Hepatocyte (in vitro differentiated cells): ENCODE data around the gene MINDY3. TPM values are rescaled to one million over a fixed set of nuclear protein-coding genes. Genes with fewer than 3 reads are reported as not detected.

Experiments
- DNase-seq: peaks from one replicate; pipeline ENCODE4 v3.0.0-alpha.2; 2016; ENCODE audit warnings: low spot score
- H2AFZ ChIP-seq: fragments of 200-600 bp; sonication (generic); 2 replicates; pipeline ENCODE4 v1.6.0; 2016; ENCODE audit warnings: antibody characterized with exemption, mild to moderate bottlenecking
- H3K27ac ChIP-seq: fragments of 200-600 bp; sonication (generic); 2 replicates; pipeline ENCODE4 v1.5.1; 2016; ENCODE audit warnings: mild to moderate bottlenecking
- H3K27me3 ChIP-seq: fragments of 200-600 bp; sonication (generic); 2 replicates; pipeline ENCODE4 v1.6.1; 2016
- H3K36me3 ChIP-seq: fragments of 200-600 bp; sonication (generic); replicated peaks from 2 replicates; pipeline ENCODE4 v1.5.1; 2016; ENCODE audit warnings: low read depth; ENCODE audit not compliant: insufficient read depth
- H3K4me1 ChIP-seq: fragments of 200-600 bp; sonication (generic); 2 replicates; pipeline ENCODE4 v1.5.1; 2016; ENCODE audit warnings: mild to moderate bottlenecking, moderate library complexity; ENCODE audit not compliant: insufficient read depth
- H3K4me2 ChIP-seq: fragments of 200-600 bp; sonication (generic); 2 replicates; pipeline ENCODE4 v1.6.0; 2016
- H3K4me3 ChIP-seq: fragments of 200-600 bp; sonication (generic); 2 replicates; pipeline ENCODE4 v1.5.1; 2016; ENCODE audit warnings: mild to moderate bottlenecking
- H3K79me2 ChIP-seq: fragments of 200-600 bp; sonication (generic); 2 replicates; pipeline ENCODE4 v1.6.0; 2017; ENCODE audit warnings: mild to moderate bottlenecking
- H3K9me2 ChIP-seq: fragments of 200-600 bp; sonication (generic); replicated peaks from 2 replicates; pipeline ENCODE4 v1.6.0; 2017; ENCODE audit warnings: mild to moderate bottlenecking; ENCODE audit not compliant: insufficient read depth
- H3K9me3 ChIP-seq: fragments of 200-600 bp; sonication (generic); 2 replicates; pipeline ENCODE4 v1.5.1; 2016; ENCODE audit warnings: low read depth, mild to moderate bottlenecking
- H4K20me1 ChIP-seq: fragments of 200-600 bp; sonication (generic); 2 replicates; pipeline ENCODE4 v1.6.0; 2016; ENCODE audit warnings: mild to moderate bottlenecking; ENCODE audit not compliant: insufficient read depth, poor library complexity, severe bottlenecking
- EZH2 ChIP-seq: fragments of 200-600 bp; sonication (generic); IDR thresholded peaks from 2 replicates; pipeline ENCODE4 v1.6.1; 2016; ENCODE audit warnings: antibody characterized with exemption, mild to moderate bottlenecking, borderline replicate concordance
- EZH2phosphoT487 ChIP-seq: fragments of 200-600 bp; sonication (generic); IDR thresholded peaks from one replicate; pipeline ENCODE4 v1.6.1; 2018; ENCODE audit warnings: antibody characterized with exemption, mild to moderate bottlenecking, low read depth, moderate library complexity; ENCODE audit not compliant: unreplicated experiment, severe bottlenecking
- WGBS: methylation state at CpG from one replicate; pipeline ENCODE4 v1.1.6; 2016; ENCODE audit warnings: low lambda C conversion rate; ENCODE audit errors: missing lambda C conversion rate; 5-methylcytosine and 5-hydroxymethylcytosine counted together
- polyA plus RNA-seq: library from polyadenylated mRNA; unstranded; fragments of >200 nt; fragmentation: Nextera tagmentation; extraction: Ambion mirVana; gene quantifications from 2 replicates; pipeline ENCODE4 v1.2.1, GENCODE V29; 2016
- total RNA-seq: library from RNA; depleted of rRNA; stranded (reverse); fragments of >200 nt; gene quantifications from 2 replicates; pipeline ENCODE4 v1.2.3, GENCODE V29; 2014
- TF ChIP-seq, protein P1 (sequence below): fragments of 200-600 bp; sonication (generic); IDR thresholded peaks from 2 replicates; pipeline ENCODE4 v1.5.1; 2016; ENCODE audit warnings: antibody characterized with exemption, mild to moderate bottlenecking; ENCODE audit not compliant: poor library complexity

Gene MINDY3
- total and polyA plus RNA-seq, 2 experiments from 2014 or later, result 16.5 to 37.6 TPM

GRCh38 chr10:15747632-15748031 lies 112.7 kb downstream of the MINDY3 start:
- H3K27ac ChIP-seq, result no peak overlapping the region

GRCh38 chr10:15745751-15746150 lies 114.6 kb downstream of the MINDY3 start:
- Histone ChIP-seq H3K4me2 (no peak overlapping the region), H3K27ac (no peak overlapping the region), H3K9me3 (no peaks in the 10 kb centered on the region), H3K27me3 (no peaks in the 10 kb centered on the region), H3K79me2 (no peaks in the 10 kb centered on the region), H3K4me3 (no peak overlapping the region), H4K20me1 (no peaks in the 10 kb centered on the region), H3K4me1 (no peaks in the 10 kb centered on the region), H3K36me3 (no peaks in the 10 kb centered on the region), H3K9me2 (no peaks in the 10 kb centered on the region), H2AFZ (no peak overlapping the region)
- TF ChIP-seq, protein P1, sequence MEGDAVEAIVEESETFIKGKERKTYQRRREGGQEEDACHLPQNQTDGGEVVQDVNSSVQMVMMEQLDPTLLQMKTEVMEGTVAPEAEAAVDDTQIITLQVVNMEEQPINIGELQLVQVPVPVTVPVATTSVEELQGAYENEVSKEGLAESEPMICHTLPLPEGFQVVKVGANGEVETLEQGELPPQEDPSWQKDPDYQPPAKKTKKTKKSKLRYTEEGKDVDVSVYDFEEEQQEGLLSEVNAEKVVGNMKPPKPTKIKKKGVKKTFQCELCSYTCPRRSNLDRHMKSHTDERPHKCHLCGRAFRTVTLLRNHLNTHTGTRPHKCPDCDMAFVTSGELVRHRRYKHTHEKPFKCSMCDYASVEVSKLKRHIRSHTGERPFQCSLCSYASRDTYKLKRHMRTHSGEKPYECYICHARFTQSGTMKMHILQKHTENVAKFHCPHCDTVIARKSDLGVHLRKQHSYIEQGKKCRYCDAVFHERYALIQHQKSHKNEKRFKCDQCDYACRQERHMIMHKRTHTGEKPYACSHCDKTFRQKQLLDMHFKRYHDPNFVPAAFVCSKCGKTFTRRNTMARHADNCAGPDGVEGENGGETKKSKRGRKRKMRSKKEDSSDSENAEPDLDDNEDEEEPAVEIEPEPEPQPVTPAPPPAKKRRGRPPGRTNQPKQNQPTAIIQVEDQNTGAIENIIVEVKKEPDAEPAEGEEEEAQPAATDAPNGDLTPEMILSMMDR, result no peak
- TF ChIP-seq EZH2 (no peak), EZH2phosphoT487 (no peak)
- 78% methylated on average over 1 of the region's 1 CpG for WGBS
- peak; percentile 19 for DNase-seq

More at GRCh38 chr10:15747632-15748031, 112.7 kb downstream of the MINDY3 start:
- no peaks in the 10 kb centered on the region for H3K4me1 ChIP-seq
- H3K79me2 ChIP-seq, result no peaks in the 10 kb centered on the region
- DNase-seq, result no peak
- H3K36me3 ChIP-seq, result no peaks in the 10 kb centered on the region
- no peaks in the 10 kb centered on the region for H3K9me2 ChIP-seq
- WGBS, result 80% methylated on average over 3 of the region's 3 CpGs
- no peak overlapping the region for H2AFZ ChIP-seq
- no peak for TF ChIP-seq EZH2phosphoT487
- TF ChIP-seq, protein P1, result no peak
- no peak for TF ChIP-seq EZH2
- H3K4me2 ChIP-seq, result no peak overlapping the region
- H3K27me3 ChIP-seq, result no peaks in the 10 kb centered on the region
- no peak overlapping the region for H3K4me3 ChIP-seq
- no peaks in the 10 kb centered on the region for H3K9me3 ChIP-seq
- no peaks in the 10 kb centered on the region for H4K20me1 ChIP-seq

DNA sequence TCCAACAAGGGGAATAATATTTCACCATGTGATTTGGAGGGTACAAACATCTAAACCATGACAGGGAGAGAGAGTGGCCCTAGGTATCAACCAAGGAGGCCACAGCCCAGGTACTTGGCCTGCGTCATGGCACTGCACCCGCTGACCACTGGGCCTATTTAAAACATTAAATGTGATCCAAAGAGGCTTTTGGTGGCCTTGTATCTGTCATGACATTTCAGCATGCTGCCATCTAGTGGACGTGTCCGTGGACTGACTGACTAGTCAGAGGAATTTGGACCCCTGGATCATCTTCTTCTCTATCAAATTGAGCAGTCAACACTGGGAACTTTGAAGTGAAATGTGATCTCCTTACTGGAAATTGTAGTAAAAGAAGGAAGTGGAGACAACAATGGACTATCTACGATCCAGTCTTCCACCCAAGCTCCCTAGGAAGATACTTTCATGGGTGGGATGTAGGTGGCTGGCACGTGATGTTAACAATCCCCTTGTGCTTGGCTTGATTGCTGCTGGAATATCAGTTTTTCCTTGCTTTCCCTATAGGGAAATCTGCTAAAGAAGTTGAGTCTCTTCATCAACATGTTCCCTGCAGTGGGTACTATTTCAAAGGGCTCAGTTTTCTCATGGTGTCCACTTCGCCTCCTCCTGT lies 116.0 kb downstream of the MINDY3 start:
- Histone ChIP-seq H3K27ac (no peak overlapping the region), H3K4me1 (no peaks in the 10 kb centered on the region), H3K4me2 (no peak overlapping the region), H2AFZ (no peak overlapping the region), H3K4me3 (no peak overlapping the region), H3K9me2 (no peaks in the 10 kb centered on the region), H3K27me3 (no peaks in the 10 kb centered on the region), H4K20me1 (no peaks in the 10 kb centered on the region), H3K9me3 (no peaks in the 10 kb centered on the region), H3K36me3 (no peaks in the 10 kb centered on the region), H3K79me2 (no peaks in the 10 kb centered on the region)
- peak; percentile 67 for DNase-seq
- WGBS, result 40% methylated on average over 7 of the region's 7 CpGs
- no peak for TF ChIP-seq EZH2phosphoT487
- TF ChIP-seq, protein P1, result peak; percentile 54
